Colonic mucosa (tissue), 4 donors: ENCODE results near the gene ANKRD6. TPM values are rescaled to one million over a fixed set of nuclear protein-coding genes. Genes with fewer than 3 reads are reported as not detected.

Source experiments
- DNase-seq: peaks from one replicate; pipeline ENCODE4 v3.0.0-alpha.2; 2020
- H3K27ac ChIP-seq: fragments of 200-600 bp; one replicate; pipeline ENCODE4 v1.8.0; 2021
- H3K27me3 ChIP-seq: fragments of 200-600 bp; one replicate; pipeline ENCODE4 v1.8.0; 2021
- H3K36me3 ChIP-seq: fragments of 200-600 bp; one replicate; pipeline ENCODE4 v1.8.0; 2021
- H3K4me1 ChIP-seq: fragments of 200-600 bp; one replicate; pipeline ENCODE4 v1.8.0; 2021; ENCODE audit warnings: mild to moderate bottlenecking
- H3K4me3 ChIP-seq: fragments of 200-600 bp; one replicate; pipeline ENCODE4 v1.8.0; 2021
- H3K9ac ChIP-seq, 2 donors: one replicate each; pipeline ENCODE4 v1.7.0; 2013; ENCODE audit warnings: control low read depth in 2 of 2, low read depth in 2 of 2, low read length in 2 of 2
- H3K9me3 ChIP-seq: fragments of 200-600 bp; one replicate; pipeline ENCODE4 v1.8.0; 2021
- intact Hi-C: fragments of 100-400 bp; cut with DNase I; formaldehyde crosslinking; loops from one replicate; pipeline ENCODE4 v1.14.1; 2022
- total RNA-seq, 2 donors: library from RNA; stranded (reverse); fragmentation: NEBNext Ultra II Directional in 1 of 2; extraction: Animal tissue kit (Norgen Biotek cat#: 25700) in 1 of 2; gene quantifications; one replicate each; pipeline ENCODE4 v1.2.1, GENCODE V29; 2021
- TF ChIP-seq, protein P1 (sequence below): fragments of 200-600 bp; IDR thresholded peaks from one replicate; pipeline ENCODE4 v1.8.0; 2022; ENCODE audit warnings: antibody characterized with exemption, mild to moderate bottlenecking
- donor health status: healthy.
- donor health status: DM: no; HTN: no; CAD: no.
- donor health status: DM: no; HTN: no; CAD: no.

The ANKRD6 gene
- total RNA-seq, 2 donors from 2014 or later = 1.6 to 3.1 TPM

- Histone ChIP-seq H3K4me3 (no peak overlapping the region), H3K4me1 (no peaks in the 10 kb centered on the region), H3K36me3 (no peaks in the 10 kb centered on the region), H3K9ac (no peak overlapping the region), H3K27me3 (no peaks in the 10 kb centered on the region), H3K9me3 (no peaks in the 10 kb centered on the region), H3K27ac (no peak overlapping the region)
- DNase-seq = no peak
- intact Hi-C loops = no loop called here
- TF ChIP-seq, protein P1, sequence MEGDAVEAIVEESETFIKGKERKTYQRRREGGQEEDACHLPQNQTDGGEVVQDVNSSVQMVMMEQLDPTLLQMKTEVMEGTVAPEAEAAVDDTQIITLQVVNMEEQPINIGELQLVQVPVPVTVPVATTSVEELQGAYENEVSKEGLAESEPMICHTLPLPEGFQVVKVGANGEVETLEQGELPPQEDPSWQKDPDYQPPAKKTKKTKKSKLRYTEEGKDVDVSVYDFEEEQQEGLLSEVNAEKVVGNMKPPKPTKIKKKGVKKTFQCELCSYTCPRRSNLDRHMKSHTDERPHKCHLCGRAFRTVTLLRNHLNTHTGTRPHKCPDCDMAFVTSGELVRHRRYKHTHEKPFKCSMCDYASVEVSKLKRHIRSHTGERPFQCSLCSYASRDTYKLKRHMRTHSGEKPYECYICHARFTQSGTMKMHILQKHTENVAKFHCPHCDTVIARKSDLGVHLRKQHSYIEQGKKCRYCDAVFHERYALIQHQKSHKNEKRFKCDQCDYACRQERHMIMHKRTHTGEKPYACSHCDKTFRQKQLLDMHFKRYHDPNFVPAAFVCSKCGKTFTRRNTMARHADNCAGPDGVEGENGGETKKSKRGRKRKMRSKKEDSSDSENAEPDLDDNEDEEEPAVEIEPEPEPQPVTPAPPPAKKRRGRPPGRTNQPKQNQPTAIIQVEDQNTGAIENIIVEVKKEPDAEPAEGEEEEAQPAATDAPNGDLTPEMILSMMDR = no peak
Observed at GRCh38 chr6:89522778-89523177, 89.8 kb downstream of the ANKRD6 start.

GRCh38 chr6:89525786-89526562 lies 93.0 kb downstream of the ANKRD6 start:
- Histone ChIP-seq H3K9me3 (no peaks in the 10 kb centered on the region), H3K36me3 (no peaks in the 10 kb centered on the region), H3K27ac (no peak overlapping the region), H3K4me3 (no peak overlapping the region), H3K4me1 (no peaks in the 10 kb centered on the region), H3K27me3 (no peaks in the 10 kb centered on the region), H3K9ac (no peak overlapping the region)
- DNase-seq = no peak
- intact Hi-C loops = no loop called here
- TF ChIP-seq, protein P1 = no peak

GRCh38 chr6:89526563-89526869 lies 93.6 kb downstream of the ANKRD6 start:
- TF ChIP-seq, protein P1 = no peak
- H3K9ac ChIP-seq = no peak overlapping the region
- DNase-seq = no peak
- no peak overlapping the region for H3K4me3 ChIP-seq
- no peaks in the 10 kb centered on the region for H3K4me1 ChIP-seq
- no peaks in the 10 kb centered on the region for H3K36me3 ChIP-seq
- no peaks in the 10 kb centered on the region for H3K9me3 ChIP-seq
- no peaks in the 10 kb centered on the region for H3K27me3 ChIP-seq
- intact Hi-C loops = no loop called here
- no peak overlapping the region for H3K27ac ChIP-seq

DNA sequence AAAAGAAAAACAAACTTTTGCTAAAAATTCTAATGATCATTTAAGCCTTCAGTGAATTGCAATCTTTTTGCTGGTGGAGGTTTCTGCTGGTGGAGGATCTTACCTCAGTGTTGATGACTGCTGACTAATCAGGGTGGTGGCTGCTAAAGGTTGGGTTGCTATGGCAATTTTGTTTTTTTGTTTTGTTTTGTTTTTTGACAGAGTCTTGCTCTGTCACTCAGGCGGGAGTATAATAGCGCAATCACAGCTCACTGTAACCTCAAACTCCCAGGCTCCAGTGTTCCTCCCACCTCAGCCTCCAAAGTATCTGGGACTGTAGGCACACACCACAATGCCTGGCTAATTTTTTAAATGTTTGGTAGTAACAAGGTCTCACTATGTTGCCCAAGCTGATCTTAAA lies 94.7 kb downstream of the ANKRD6 start:
- H3K27ac ChIP-seq = no peak overlapping the region
- H3K27me3 ChIP-seq = no peaks in the 10 kb centered on the region
- H3K9ac ChIP-seq = no peak overlapping the region
- intact Hi-C loops = no loop called here
- no peak overlapping the region for H3K4me3 ChIP-seq
- H3K9me3 ChIP-seq = no peaks in the 10 kb centered on the region
- TF ChIP-seq, protein P1 = no peak
- no peaks in the 10 kb centered on the region for H3K36me3 ChIP-seq
- no peak for DNase-seq
- H3K4me1 ChIP-seq = no peaks in the 10 kb centered on the region

DNA sequence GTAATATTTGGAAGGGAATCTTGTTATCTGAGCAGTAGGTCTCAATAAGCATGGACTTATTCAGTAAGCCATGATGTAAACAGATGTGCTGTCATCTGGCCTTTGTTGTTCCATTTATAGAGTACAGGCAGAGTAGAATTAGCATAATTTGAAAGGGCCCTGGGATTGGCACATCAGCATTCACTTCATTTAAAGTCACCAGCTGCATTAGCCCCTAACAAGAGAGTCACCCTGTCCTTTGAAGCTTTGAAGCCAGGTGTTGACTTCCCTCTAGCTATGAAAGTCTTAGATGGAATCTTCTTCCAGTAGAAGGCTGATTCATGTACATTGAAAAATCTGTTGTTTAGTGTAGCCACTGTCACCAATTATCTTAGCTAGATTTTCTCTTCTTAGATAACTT lies 95.9 kb downstream of the ANKRD6 start:
- Histone ChIP-seq H3K36me3 (no peaks in the 10 kb centered on the region), H3K27me3 (no peaks in the 10 kb centered on the region), H3K9me3 (no peaks in the 10 kb centered on the region), H3K27ac (no peak overlapping the region), H3K4me3 (no peak overlapping the region), H3K4me1 (no peaks in the 10 kb centered on the region), H3K9ac (no peak overlapping the region)
- TF ChIP-seq, protein P1 = no peak
- intact Hi-C loops = no loop called here
- no peak for DNase-seq
